Activated naive CD4-positive, alpha-beta T cell treated with Interleukin-2 at 50 U/mL for 16 hours (primary cell): ENCODE measurements around the gene AVPI1.
"Not testable (repeated sequence)": the region's sequence is repeated elsewhere in the genome, so short reads cannot be mapped to it uniquely, and the experiment has no call there.

Experiments used
- DNase-seq: peaks from one replicate; pipeline ENCODE4 v3.0.0-alpha.2; 2020

The AVPI1 gene

GRCh38 chr10:97711640-97712572 is 24.9 kb upstream of the AVPI1 start:
- no peak for DNase-seq

DNA sequence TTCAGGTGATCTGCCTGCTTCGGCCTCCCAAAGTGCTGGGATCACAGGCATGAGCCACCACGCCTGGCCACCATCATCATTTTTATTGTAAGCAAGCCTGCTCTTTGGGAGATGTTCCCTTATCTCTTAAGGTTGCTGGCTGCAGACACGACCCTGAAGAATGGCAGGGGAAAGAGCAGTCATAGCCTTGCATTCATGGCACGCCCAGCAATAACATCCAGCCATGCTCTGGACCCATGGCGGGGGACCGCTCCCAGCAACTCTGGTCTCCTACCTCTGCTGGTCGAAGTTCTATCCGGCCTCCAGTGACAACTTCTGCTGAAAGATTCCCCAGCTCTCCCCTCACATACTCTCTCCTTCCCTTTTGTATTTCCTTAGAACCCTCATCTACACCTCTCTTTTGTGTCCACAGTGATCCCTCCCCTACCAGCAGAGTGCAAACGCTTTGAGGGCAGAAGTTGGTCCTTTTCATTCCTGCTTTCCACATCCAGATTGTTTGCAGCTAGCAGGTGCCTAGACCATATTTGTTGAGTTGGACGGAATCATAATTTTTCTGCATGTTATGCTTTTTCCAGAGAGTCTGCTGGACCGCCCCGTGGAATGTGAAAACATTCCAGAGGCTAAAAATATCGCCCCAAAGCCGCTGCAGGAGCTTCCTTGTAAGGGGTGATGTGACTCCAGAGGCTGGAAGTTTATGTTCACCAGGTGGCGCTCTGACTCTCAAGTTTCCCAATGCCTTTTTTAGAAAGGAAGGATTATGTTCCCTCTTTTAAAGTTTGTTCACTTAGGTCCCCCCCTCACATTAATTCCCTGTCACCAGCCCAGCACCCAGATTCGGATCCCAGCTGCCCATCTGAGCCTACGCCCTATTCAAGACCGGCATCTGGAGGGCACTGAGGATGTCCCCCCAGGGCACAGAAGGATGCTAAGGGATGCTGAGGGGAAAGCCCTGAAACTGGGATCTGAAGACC is 22.2 kb upstream of the AVPI1 start:
- DNase-seq = peak; percentile 48

- DNase-seq = no peak
Observed at GRCh38 chr10:97708167-97708566, 21.1 kb upstream of the AVPI1 start.

DNA sequence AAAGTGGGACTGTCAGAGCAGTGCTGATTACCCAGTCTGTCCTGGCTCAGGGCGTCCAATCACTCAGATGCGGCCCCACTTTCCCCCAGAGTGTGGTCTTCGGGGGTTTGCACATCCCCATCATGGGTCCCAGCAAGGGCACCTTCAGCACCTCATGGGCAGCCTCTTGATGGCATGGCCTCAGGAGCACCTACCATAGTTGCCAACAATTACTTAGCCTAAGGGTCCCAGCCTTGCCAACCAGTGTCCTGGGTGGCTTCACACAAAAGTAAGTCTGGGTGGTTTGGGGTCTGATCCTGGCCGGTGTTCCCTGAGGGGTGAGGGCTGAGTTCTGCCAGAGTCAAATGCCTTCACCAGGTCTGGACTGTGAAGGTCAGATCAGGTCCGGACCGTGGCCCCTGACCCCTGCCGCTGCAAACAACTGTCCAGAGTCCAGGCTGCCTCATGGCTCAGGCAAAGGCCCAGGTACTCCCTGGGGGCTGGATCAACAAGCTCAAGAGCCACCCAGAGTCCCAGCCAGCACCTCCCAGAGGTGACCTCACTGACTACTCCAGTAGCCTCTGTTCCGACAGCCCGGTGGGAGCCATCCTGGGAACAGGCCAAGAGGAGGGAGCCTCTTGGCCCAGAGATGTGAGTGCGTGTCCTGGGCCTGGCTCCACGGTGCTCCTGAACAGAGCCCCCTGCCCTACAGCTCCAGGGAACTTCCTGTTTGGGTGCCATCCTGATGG is 20.3 kb upstream of the AVPI1 start:
- DNase-seq = no peak

DNA sequence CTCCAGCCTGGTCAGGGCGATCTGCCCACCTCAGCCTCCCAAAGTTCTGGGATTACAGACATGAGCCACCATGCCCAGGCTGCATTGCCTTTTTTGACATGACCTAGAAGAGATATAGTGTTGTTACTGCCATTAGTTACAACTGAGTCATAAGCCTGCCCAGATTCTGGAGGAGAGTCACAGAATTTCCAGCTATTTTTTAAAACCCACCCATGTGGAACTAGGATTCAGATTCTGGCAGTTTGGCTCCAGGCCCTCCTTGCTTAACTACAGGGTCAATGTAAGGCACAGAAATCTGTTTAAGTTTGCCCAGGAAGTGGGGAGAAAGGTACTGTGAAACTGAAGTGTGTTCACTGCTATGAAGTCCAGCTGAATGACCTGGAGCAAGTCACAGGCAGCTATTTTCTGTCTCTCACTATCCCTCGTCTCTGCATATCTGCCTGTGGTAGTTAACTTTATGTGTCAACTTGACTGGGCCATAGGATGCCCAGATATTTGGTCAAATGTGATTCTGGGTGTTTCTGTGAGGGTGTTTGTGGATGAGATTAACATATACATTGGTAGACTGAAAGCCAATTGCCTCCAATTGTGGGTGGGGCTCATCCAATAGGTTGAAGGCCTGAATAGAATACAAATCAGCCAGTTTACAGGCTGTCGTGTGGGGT is 18.1 kb upstream of the AVPI1 start:
- DNase-seq = no peak

DNA sequence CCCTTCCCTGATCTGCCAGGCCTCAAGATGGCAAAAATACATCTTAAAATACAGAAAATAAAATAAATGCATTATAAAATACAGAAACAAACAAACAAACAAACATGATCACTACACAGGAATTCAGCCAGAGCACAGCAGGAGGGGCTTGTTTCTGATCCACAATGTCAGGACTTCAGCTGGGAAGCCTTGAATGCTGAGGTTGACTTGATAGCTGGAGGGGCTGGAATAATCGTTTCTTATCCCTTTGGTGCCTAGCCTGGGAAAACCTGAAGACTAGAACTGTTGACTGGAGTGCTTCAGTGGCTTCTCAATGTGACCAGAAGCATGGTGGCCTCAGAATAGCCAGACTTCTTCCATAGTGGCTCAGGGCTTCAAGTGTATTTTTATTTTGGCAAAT is 17.3 kb upstream of the AVPI1 start:
- DNase-seq = no peak

DNA sequence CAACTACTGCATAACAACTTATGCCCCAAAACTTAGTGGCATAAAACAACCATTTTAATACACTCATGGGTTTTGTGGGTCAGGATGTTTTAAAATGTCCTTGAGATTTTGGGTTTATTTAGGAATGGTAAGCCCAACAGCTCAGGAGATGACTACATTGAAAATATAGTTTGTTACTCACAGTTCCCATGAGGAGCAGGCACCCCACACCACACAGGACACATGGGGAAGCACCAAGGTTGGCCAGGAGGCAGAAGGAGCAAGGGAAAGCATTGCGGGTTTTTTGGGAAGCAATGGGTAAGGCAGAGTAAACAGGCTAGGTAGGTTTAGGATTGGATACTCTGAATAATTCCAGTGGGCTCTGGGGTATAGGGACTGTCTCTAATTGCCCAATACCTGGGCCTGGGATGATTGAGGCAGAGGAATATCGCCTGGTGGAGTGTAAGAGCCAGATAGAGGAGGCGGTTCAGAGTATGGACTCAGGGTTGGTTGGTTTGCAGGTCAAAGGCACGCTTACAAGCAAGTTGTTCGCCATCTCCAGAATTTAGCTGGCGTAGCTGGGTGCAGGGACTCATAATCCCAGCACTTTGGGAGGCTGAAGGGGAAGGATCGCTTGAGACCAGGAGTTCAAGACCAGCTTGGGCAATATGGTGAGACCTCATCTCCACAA is 16.5 kb upstream of the AVPI1 start:
- no peak for DNase-seq

GRCh38 chr10:97701438-97702069 is 14.5 kb upstream of the AVPI1 start:
- peak; percentile 29 for DNase-seq

DNA sequence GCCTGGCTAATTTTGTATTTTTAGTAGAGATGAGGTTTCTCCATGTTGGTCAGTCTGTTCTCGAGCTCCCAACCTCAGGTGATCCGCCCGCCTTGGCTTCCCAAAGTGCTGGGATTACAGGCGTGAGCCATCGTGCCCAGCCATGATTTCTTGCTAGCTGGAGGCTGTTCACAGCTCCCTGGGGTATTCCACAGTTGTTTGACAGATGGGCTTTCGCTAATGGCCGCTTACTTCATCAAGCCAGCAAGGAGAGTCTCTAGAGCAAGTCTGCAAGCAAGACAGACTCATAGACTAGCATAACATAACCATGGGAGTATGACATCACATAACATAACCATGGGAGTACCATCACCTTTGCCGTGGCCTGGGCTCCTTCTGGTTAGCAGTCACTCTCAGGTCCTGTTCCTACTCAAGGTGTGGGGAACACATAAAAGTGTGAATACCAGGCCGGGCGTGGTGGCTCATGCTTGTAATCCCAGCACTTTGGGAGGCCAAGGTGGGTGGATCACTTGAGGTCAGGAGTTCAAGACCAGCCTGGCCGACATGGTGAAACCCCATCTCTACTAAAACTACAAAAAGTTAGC is 11.1 kb upstream of the AVPI1 start:
- DNase-seq = not testable (repeated sequence)

DNA sequence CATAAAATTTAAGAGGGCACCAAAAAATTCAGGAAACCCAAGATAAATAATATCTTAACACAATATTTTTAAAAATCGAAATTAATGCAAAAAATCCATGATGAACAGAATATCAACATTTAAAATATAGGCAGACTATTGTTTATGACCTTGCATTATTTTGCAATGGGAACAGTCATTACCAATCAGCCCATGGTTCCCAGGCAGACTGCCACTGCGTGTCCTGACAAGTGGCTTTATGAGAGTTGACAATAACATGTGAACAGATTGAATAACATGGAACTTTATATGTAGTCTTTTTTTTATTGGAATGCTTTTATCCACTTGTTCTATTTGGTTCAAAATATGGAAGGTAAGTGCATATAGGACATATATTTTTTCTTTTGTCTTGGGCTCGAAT is 3.1 kb upstream of the AVPI1 start:
- no peak for DNase-seq

DNA sequence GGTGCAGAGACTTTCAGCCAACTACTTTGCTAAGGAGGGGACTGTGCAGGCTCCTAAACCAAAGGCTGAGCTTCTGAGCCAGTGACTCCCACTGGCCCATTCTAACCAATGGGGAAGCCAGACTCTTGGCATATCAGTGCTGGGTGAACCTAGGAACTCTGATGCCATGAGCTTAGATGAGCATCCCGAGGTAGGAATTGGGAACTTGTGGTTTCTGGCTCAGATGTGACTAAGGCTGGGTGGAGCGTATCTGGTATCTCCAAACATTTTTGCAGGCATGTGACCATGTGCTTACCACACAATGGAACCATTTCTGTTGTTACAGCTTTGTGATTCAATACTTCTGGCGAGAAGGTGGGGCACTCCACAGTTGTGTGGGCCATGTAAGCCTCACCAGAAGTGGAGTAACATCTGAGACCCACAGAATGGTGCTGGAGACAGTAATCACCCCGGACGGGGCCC is 2.5 kb upstream of the AVPI1 start:
- no peak for DNase-seq

DNA sequence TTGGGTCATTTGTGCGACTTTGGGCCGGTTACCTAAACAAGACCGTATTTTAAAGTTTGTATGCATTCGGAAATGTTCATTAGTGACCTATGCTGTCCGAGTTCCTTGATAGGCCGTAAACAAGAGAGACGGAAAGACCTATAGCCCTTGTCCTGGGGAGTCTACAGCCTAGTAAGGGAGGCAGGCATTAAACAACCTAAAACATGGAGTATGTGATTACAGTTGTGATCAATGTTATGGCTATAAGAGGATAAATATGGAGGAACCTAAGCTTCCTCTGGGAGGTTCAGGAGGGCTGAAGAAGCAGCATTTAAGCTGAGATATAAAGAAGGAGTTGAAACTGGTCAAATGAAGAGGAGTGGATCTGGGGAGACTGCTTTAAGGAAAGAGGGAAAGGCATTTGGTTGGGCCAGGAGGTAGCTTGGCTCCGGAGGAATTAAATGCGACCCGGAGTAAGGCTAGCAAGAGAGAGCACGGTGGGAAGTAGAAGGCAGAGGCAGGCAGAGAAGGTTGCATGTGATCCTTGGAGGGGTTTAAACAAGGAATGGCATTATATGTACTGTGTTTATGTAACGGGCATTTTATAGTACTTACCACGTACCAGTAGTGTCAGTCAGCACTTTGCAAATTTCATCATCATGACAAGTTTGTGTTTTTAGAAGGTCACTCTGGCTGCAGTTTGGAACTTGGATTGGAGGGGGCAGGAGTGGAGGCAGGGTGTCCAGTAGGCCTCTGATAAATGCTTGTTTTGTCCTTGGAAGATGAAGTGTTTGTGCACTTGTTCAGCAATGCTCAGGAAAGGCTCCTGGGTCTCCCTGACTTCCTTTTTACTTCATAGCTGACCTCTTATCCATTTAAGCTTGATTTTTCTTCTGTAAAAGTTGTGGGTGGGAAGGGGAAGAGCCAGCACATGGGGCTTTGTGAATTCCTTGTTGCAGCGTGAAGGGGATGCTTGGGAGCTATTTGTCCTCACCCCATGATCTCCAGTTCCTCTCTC is 1.0 kb upstream of the AVPI1 start:
- no peak for DNase-seq

DNA sequence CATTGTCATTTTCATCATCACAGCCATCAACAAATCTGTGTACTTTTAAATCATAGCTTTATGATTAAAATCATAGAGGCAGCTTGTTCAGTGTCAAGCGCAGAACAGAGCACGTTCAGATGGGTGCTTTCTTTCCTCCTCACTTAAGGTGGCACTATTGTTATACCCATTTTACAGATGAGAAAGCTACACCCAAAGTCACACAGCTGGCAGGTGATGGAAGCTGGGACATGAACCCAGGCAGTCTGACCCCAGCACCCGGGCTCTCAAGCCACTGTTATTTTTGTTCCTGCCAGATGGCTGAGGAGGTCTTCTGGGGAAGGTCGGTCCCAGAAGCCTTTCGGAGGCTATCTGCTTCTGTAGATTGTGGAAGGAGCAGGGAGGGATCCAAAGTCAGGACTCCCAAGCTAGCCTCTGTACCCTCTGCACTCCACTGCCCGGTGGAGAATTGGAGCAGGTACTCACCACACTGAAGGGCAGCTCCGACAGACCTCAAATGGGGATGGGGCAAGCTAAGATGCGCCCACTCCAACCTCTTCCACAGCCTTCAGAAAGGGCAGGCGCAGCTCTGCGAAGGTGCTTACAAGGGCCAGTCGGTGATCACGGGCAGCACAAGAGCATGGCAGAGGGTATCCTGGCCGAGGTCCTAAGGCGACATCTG is 610 bp downstream of the AVPI1 start:
- DNase-seq = peak; percentile 6

- no peak for DNase-seq
Observed at GRCh38 chr10:97685395-97685958, 1.6 kb downstream of the AVPI1 start.

DNA sequence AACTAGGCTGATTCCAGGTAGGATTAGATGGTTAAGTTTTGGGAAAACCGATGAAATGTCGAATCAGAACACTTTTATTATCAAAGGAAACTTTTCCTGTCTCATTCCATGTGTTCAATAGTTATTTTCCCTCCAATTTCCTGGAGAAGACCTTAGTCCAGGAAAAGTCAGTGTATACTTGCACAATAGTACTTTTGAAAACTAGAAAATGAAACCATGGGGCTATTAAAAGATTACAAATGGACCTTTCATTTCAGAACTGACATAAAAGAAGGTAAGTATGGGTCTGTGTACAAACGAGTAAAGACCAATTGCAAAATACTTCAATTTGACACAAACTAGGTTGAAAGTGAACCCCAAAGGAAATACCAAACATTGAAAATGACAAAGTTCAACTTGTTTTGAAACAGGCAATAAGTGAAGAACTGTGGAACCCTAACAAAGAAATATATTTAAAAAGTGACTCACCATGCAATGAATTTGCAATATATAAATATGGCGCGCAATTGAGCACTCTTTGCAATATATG is 2.1 kb downstream of the AVPI1 start:
- DNase-seq = no peak

DNA sequence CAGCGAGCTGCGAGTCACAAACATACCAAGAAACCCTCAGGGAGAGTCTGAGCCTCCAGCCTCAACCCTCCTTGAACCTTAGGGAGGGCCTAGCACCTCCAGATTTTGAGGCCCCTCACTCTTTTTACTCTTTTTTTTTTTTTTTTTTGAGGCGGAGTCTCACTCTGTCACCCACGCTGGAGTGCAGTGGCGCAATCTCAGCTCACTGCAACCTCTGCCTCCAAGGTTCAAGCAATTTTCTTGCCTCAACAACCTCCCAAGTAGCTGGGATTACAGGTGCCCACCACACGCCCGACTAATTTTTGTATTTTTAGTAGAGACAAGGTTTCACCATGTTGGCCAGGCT is 2.7 kb downstream of the AVPI1 start:
- not testable (repeated sequence) for DNase-seq

GRCh38 chr10:97683556-97684367 is 3.3 kb downstream of the AVPI1 start:
- DNase-seq = no peak
